Measurements from ENCODE around the gene NOTCH3.

NOTCH3 gene

DNA sequence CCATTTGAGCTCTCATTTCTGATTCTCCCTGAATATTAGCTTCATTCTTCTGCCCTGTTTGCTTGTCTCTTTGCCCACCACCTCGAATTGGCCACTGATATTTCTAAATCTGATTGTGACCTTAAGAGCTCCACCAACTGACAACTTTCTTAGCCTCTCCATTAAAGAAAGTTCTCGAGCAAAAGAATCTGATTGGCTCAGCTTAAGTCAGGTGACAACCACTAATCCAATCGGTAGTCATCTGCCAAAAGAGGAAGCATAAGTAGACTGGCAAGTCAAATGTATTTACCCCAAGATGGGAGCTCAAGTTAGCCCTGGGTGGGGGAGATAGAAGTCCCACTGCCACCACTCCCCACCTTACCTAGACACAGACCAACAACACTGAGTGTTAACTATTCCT, 41.5 kb downstream of the NOTCH3 start:
- no peak overlapping the region for H3K4me3 ChIP-seq (ENCODE audit: low read depth, low read length)
- TF ChIP-seq, protein P1, sequence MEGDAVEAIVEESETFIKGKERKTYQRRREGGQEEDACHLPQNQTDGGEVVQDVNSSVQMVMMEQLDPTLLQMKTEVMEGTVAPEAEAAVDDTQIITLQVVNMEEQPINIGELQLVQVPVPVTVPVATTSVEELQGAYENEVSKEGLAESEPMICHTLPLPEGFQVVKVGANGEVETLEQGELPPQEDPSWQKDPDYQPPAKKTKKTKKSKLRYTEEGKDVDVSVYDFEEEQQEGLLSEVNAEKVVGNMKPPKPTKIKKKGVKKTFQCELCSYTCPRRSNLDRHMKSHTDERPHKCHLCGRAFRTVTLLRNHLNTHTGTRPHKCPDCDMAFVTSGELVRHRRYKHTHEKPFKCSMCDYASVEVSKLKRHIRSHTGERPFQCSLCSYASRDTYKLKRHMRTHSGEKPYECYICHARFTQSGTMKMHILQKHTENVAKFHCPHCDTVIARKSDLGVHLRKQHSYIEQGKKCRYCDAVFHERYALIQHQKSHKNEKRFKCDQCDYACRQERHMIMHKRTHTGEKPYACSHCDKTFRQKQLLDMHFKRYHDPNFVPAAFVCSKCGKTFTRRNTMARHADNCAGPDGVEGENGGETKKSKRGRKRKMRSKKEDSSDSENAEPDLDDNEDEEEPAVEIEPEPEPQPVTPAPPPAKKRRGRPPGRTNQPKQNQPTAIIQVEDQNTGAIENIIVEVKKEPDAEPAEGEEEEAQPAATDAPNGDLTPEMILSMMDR (IDR thresholded peaks at IDR 0.05; ENCODE audit: low read depth, low read length): no peak

- TF ChIP-seq, protein P1 (IDR thresholded peaks at IDR 0.05; ENCODE audit: low read depth, low read length): no peak
- no peak overlapping the region for H3K4me3 ChIP-seq (ENCODE audit: low read depth, low read length)
These were observed 44.4 kb downstream of the NOTCH3 start for GRCh38 chr19:15156391-15156790.

DNA sequence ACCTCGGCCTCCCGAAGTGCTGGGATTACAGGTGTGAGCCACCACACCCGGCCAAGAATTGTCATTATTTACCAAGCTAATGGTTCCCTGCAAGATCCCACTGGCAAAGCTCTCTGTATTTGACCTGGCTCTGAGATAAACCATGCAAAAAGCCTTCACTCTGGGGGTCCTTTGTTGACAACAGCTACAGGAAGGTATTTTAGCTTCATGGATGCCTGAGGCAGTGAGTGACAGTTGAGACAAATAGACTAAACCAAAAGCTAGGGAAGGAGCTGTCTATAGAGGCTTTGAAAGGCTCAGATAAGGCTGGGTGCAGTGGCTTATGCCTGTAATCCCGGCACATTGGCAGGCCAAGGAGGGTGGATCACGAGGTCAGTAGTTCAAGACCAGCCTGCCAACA, 45.5 kb downstream of the NOTCH3 start:
- TF ChIP-seq, protein P1 (IDR thresholded peaks at IDR 0.05; ENCODE audit: low read depth, low read length): no peak
- H3K4me3 ChIP-seq (ENCODE audit: low read depth, low read length): no peak overlapping the region

DNA sequence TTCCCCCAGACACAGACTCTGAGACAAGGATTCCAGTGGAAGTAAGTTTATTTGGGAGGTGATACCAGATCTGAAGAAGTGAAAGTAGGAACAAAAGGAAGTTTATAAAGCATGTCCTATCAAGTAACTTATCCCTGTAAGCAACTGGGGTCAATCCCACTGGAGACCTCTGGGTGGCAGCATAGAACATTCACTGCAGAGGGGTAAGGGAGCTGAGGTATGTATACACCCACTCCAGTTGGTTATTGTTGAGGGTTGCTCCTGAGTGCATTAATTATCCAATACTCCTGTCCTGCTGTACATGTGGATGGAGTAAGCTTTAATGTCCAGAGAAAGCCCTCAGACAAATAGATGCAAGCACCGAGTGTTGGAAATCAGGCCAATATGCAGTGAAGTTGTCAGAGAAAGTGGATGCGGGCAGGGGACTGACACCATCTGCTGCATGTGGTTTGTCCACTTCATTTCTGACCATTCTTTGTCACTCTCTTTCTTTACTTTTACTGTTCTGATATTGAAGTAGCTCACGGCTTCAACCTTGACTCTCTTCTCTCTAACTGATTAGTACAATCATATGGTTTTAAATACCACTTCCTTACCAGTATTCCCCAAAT, 46.7 kb downstream of the NOTCH3 start:
- no peak overlapping the region for H3K4me3 ChIP-seq (ENCODE audit: low read depth, low read length)
- TF ChIP-seq, protein P1 (IDR thresholded peaks at IDR 0.05; ENCODE audit: low read depth, low read length): peak; percentile 54

DNA sequence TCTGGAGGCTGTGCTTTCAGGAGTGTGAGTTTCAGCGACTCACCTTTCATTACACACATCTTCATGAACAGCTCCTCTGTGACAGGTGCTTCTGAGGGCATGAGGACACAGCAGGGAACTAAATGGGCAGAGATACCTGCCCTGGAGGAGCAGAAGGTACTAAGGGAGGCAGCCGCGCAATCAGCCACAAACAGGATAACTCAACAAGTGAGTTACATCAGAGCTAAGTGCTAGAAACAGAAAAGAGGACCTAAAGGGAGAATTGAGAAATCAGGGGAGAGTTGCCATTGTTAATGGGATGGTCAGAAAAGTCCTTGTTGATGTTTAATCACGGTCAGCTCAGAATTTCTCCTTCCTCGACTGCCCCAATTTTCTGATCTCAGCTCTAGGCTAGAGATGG, 51.1 kb downstream of the NOTCH3 start:
- TF ChIP-seq, protein P1 (IDR thresholded peaks at IDR 0.05; ENCODE audit: low read depth, low read length): no peak

GRCh38 chr19:15147090-15147489, 53.7 kb downstream of the NOTCH3 start:
- TF ChIP-seq, protein P1 (IDR thresholded peaks at IDR 0.05; ENCODE audit: low read depth, low read length): no peak

More for the DNA sequence above, 51.1 kb downstream of the NOTCH3 start:
- H3K4me3 ChIP-seq (ENCODE audit: low read depth, low read length): no peak overlapping the region

DNA sequence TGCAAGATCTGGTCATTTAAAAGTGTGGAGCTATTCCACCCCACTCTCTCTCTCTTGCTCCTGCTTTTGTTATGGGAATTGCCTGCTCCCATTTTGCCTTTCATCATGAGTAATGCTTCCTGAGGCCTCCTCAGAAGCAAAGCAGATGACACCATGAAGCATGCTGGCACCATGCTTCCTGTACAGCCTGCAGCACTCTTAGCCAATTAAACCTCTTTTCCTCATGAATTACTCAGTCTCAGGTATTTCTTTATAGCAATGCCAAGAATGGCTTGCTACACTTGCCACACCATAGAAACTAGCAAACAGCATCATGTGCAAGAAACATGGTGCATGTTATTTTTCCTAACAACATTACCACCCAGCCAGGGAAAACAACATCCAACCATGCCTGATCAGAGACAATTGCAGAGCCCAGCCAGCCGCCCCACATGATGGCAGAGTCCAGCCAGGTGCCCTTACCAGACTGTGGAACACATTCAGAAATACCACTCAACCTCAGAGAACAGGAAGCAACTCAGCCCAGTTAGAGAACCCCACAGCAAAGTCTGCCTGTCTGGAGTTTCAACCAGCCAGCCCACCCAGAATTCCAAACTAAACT, 56.6 kb downstream of the NOTCH3 start:
- TF ChIP-seq, protein P1 (IDR thresholded peaks at IDR 0.05; ENCODE audit: low read depth, low read length): no peak
- no peak overlapping the region for H3K4me3 ChIP-seq (ENCODE audit: low read depth, low read length)

More at GRCh38 chr19:15147090-15147489, 53.7 kb downstream of the NOTCH3 start:
- no peak overlapping the region for H3K4me3 ChIP-seq (ENCODE audit: low read depth, low read length)
